ENCODE results near the gene ERP29. TPM values are rescaled to one million over a fixed set of nuclear protein-coding genes. Genes with fewer than 3 reads are reported as not detected.

Gene ERP29
- total and polyA plus RNA-seq, 2 of the 13 experiments (the other 11 are each of a cell fraction or from before 2014, with no cell fraction given), result 111 to 147 TPM

- no peak for TF ChIP-seq MXD1 (CRISPR knock-in tag; IDR thresholded peaks at IDR 0.05)
- no peak for TF ChIP-seq ATRX (CRISPR knock-in tag; IDR thresholded peaks at IDR 0.05; ENCODE audit: borderline replicate concordance)
- TF ChIP-seq ETV6 (CRISPR knock-in tag; conservative IDR thresholded peaks at IDR 0.05), result no peak
- no peak for TF ChIP-seq FOXC1 (CRISPR knock-in tag; IDR thresholded peaks at IDR 0.05; ENCODE audit: borderline replicate concordance)
- TF ChIP-seq HOXD1 (CRISPR knock-in tag; IDR thresholded peaks at IDR 0.05), result no peak
Measured at GRCh38 chr12:112005419-112006395, 7.5 kb upstream of the ERP29 start (continued).

- Histone ChIP-seq H3K27me3 (ENCODE audit: control insufficient read depth in 1 of 2, insufficient read depth in 2 of 2, low read length in 2 of 2) (no peaks in the 10 kb centered on the region; a peak in 1 of 5 replicates), H3K4me2 (ENCODE audit: low read depth, low read length) (no peak overlapping the region), H2AFZ (ENCODE audit: low read length) (no peak overlapping the region), H3K27ac (ENCODE audit: extremely low read length, insufficient read depth, low read length) (no peak overlapping the region), H3K9me3 (ENCODE audit: low read length) (no peaks in the 10 kb centered on the region), H3K79me2 (ENCODE audit: insufficient read depth, low read length) (peaks cover 17% of the 10 kb centered on the region), H3K4me3 (replicated peaks in 1 of 3; ENCODE audit: insufficient read depth in 1 of 3, low read depth in 2 of 3, low read length in 3 of 3) (no peak overlapping the region), H4K20me1 (ENCODE audit: insufficient read depth, low read length) (no peaks in the 10 kb centered on the region), H3K4me1 (ENCODE audit: insufficient read depth, low read length) (peaks cover 36% of the 10 kb centered on the region), H3K9ac (ENCODE audit: insufficient read depth, low read depth, low read length) (no peak overlapping the region), H3K36me3 (replicated peaks in 1 of 2; ENCODE audit: control insufficient read depth in 1 of 2, insufficient read depth in 2 of 2, low read length in 2 of 2) (0 out of 5 replicates have a peak, but pooled peaks cover 0 to 3% of the 10 kb centered on the region in 2 experiments)
- in situ Hi-C loops (cut with HindIII; ENCODE audit: extremely low pct_ligation_motif_present, low pct_unique_long_range_greater_than_20kb) (no loop called here), intact Hi-C loops (cut with micrococcal nuclease; ENCODE audit: unreplicated experiment) (no loop called here)
- FAIRE-seq (no peak), DNase-seq (ENCODE audit: low spot score) (no peak), ATAC-seq (no peak)
- POLR2A ChIA-PET, result no interaction called here
- 96% methylated on average over 9 of the region's 9 CpGs for WGBS (ENCODE audit: low lambda C conversion rate)
- BruUV-seq (replicated peaks), result no TSS peak
- CTCF ChIA-PET (ENCODE audit: low intra/inter-chr PET ratio, low total read pairs), result no interaction called here
- TF ChIP-seq KDM5A (IDR thresholded peaks at IDR 0.05; ENCODE audit: borderline replicate concordance, low read length) (no peak), BCLAF1 (IDR thresholded peaks at IDR 0.05) (no peak), YEATS2 (CRISPR knock-in tag; IDR thresholded peaks at IDR 0.05; ENCODE audit: borderline replicate concordance) (no peak), ZNF251 (CRISPR knock-in tag; IDR thresholded peaks at IDR 0.05) (no peak), ARID5B (CRISPR knock-in tag; IDR thresholded peaks at IDR 0.05) (no peak), RXRB (CRISPR knock-in tag; IDR thresholded peaks at IDR 0.05; ENCODE audit: borderline replicate concordance) (no peak), ZNF629 (CRISPR knock-in tag; conservative IDR thresholded peaks at IDR 0.05) (no peak)
Measured at GRCh38 chr12:112007945-112008344, 5.3 kb upstream of the ERP29 start.
